Endothelial cell of umbilical vein (primary cell): Measurements from ENCODE around the gene CDCP1.

Experiments used
- EZH2 ChIP-seq: IDR thresholded peaks from 2 replicates; pipeline ENCODE4 v1.6.1; 2012; ENCODE audit warnings: borderline replicate concordance, low read depth, mild to moderate bottlenecking, moderate library complexity, low read length, inconsistent platforms; ENCODE audit not compliant: severe bottlenecking
- FOS ChIP-seq: IDR thresholded peaks from 2 replicates; pipeline ENCODE4 v1.6.1; 2011; ENCODE audit warnings: mild to moderate bottlenecking, low read length, moderate library complexity, borderline replicate concordance; ENCODE audit not compliant: insufficient read depth
- JUN ChIP-seq: IDR thresholded peaks from 2 replicates; pipeline ENCODE4 v1.6.1; 2011; ENCODE audit warnings: borderline replicate concordance, low read depth; ENCODE audit not compliant: insufficient read length, insufficient read depth
- MYC ChIP-seq: IDR thresholded peaks from one replicate; pipeline ENCODE4 v1.6.1; 2011; ENCODE audit warnings: mild to moderate bottlenecking, low read depth, low read length
- POLR2A ChIP-seq: IDR thresholded peaks from 2 replicates; pipeline ENCODE4 v1.6.1; 2012; ENCODE audit warnings: low read depth, mild to moderate bottlenecking, control low read depth, low read length
- POLR2AphosphoS5 ChIP-seq: IDR thresholded peaks from 2 replicates; pipeline ENCODE4 v1.6.1; 2012; ENCODE audit warnings: low read depth, mild to moderate bottlenecking, control low read depth, low read length, moderate library complexity; ENCODE audit not compliant: insufficient read depth
- TF ChIP-seq, protein P1 (sequence below), 2 donors: IDR thresholded peaks; 1 replicate in 1 of 2; 2 replicates in 1 of 2; pipeline ENCODE4 v1.5.1; 2011; ENCODE audit warnings: low read length in 2 of 2, mild to moderate bottlenecking in 2 of 2, moderate library complexity in 2 of 2, control low read depth in 1 of 2, inconsistent platforms in 1 of 2, low read depth in 1 of 2; ENCODE audit not compliant: insufficient read depth in 1 of 2; ENCODE audit errors: extremely low read depth in 1 of 2

DNA sequence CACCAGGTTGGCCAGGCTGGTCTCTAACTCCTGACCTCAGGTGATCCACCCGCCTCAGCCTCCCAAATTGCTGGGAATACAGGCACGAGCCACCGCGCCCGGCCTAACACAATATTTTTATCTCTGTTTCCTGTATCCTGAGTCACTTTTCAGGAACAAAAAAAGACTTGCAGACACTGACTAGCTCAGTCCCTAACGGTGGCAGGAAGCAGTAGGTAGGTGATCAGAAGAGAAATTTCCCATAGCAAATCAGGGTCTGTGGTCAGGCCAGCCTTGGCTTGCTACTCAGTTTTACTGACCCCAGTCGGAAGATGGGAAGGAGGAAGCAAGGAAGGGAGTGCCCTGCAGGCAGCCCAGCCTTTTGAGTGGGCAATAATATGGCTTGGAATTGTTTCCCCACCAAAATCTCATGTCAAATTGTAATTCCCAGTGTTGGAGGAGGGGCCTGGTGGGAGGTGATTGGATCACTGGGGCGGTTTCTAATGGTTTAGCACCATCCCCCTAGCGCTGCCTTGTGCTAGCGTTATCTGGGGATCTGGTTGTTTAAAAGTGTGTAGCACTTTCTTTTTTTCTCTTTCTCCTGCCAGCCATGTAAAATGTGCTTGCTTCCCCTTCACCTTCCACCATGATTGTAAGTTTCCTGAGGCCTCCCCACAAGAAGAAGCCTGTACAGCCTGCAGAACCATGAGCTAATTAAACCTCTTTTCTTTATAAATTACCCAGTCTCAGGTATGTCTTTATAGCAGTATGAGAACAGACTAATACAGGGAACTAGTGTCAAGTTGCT lies 19.5 kb upstream of the CDCP1 start:
- TF ChIP-seq, protein P1, sequence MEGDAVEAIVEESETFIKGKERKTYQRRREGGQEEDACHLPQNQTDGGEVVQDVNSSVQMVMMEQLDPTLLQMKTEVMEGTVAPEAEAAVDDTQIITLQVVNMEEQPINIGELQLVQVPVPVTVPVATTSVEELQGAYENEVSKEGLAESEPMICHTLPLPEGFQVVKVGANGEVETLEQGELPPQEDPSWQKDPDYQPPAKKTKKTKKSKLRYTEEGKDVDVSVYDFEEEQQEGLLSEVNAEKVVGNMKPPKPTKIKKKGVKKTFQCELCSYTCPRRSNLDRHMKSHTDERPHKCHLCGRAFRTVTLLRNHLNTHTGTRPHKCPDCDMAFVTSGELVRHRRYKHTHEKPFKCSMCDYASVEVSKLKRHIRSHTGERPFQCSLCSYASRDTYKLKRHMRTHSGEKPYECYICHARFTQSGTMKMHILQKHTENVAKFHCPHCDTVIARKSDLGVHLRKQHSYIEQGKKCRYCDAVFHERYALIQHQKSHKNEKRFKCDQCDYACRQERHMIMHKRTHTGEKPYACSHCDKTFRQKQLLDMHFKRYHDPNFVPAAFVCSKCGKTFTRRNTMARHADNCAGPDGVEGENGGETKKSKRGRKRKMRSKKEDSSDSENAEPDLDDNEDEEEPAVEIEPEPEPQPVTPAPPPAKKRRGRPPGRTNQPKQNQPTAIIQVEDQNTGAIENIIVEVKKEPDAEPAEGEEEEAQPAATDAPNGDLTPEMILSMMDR (IDR thresholded peaks at IDR 0.05; ENCODE audit: extremely low read depth in 1 of 2, insufficient read depth in 1 of 2, low read depth in 1 of 2, low read length in 2 of 2), result no peak
- TF ChIP-seq JUN (no peak), EZH2 (no peak), FOS (peak; percentile 7), POLR2A (no peak), POLR2AphosphoS5 (no peak), MYC (no peak)
